ENCODE data around the gene ADCK1. TPM values are rescaled to one million over a fixed set of nuclear protein-coding genes. Genes with fewer than 3 reads are reported as not detected.
"Not testable (repeated sequence)": the region's sequence is repeated elsewhere in the genome, so short reads cannot be mapped to it uniquely, and the experiment has no call there.

ADCK1 gene
- total RNA-seq (10 to 100 TPM in 2 of 4 donors, 1 to 10 TPM in 2; 5.5 to 11.8 (median 9.8) TPM), polyA plus RNA-seq (8.0 TPM)
- long read RNA-seq, donor 1, transcript ADCK1-201 (11 exons, 2,234 nt): major isoform, 12 of 17 reads
- long read RNA-seq, donor 1, partial matches to known transcripts: 3 of 17 reads
- long read RNA-seq, donor 1, other reads (novel, unspliced or antisense): 2 of 17 reads
- long read RNA-seq, donor 2, transcript ADCK1-201 (11 exons, 2,234 nt): major isoform, 5 of 13 reads
- long read RNA-seq, donor 2, partial matches to known transcripts: 1 of 13 reads
- long read RNA-seq, donor 2, other reads (novel, unspliced or antisense): 7 of 13 reads
- long read RNA-seq, donor 3, transcript ADCK1-201 (11 exons, 2,234 nt): major isoform, 12 of 26 reads
- long read RNA-seq, donor 3, partial matches to known transcripts: 2 of 26 reads
- long read RNA-seq, donor 3, other reads (novel, unspliced or antisense): 10 of 26 reads
- long read RNA-seq, donor 4, partial matches to known transcripts: 1 of 9 reads
- long read RNA-seq, donor 4, other reads (novel, unspliced or antisense): 4 of 9 reads

- Histone ChIP-seq H3K4me3 (ENCODE audit: low read length) (peak within 1 kb of the TSS; percentile 58), H3K9me3 (ENCODE audit: control insufficient read depth, low read length) (no peaks in the 10 kb centered on the region), H3K27ac (ENCODE audit: low read length) (peak within 1 kb of the TSS; percentile 86), H3K4me1 (ENCODE audit: control insufficient read depth, insufficient read depth, low read length) (no peaks in the 10 kb centered on the region), H3K27me3 (ENCODE audit: control insufficient read depth, insufficient read depth) (no peaks in the 10 kb centered on the region)
- ATAC-seq: peak; percentile 97 to 98
- DNase-seq: peak; percentile 93 to 97 (median 96)
- intact Hi-C loops (cut with DNase I): loop anchor here in 1 of 4 donors (2.0 kb wide), 1 partner anchor 37 kb away; no protein-coding TSS in a partner anchor
- under 1% methylated on average over 66 of the region's 66 CpGs for WGBS
These were observed at the start of gene ADCK1 for GRCh38 chr14:77799863-77800730. TSS of gene ADCK1 (plus strand) at chr14:77800109. CDS start at chr14:77818979, 18,870 bp downstream.

DNA sequence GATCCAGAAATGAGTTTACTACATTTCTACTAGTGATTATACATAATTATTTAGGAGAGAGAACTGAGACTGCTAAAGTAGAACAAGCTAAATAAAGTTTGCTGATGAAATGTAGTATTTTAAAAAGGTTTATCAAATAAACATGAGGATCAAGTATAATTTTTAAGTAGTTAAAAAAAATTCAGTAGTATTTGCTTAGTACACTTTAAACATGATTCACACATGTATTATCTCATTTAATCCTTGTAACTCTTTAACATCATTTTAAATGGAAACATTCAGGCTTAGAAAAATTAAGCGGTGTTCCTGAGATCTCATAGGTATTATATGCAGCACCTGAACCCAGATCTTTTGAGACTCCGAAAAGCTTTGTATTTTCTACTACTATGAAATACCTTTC is 47.6 kb upstream of the ADCK1 start:
- Histone ChIP-seq H3K4me1 (ENCODE audit: control insufficient read depth, insufficient read depth, low read length) (peaks cover 4% of the 10 kb centered on the region), H3K27ac (ENCODE audit: low read length) (no peak overlapping the region), H3K27me3 (ENCODE audit: control insufficient read depth, insufficient read depth) (no peaks in the 10 kb centered on the region), H3K4me3 (ENCODE audit: low read length) (no peak overlapping the region), H3K9me3 (ENCODE audit: control insufficient read depth, low read length) (no peaks in the 10 kb centered on the region)
- DNase-seq (no peak), ATAC-seq (no peak)
- 96% methylated on average over 2 of the region's 2 CpGs for WGBS
- intact Hi-C loops (cut with DNase I): no loop called here

DNA sequence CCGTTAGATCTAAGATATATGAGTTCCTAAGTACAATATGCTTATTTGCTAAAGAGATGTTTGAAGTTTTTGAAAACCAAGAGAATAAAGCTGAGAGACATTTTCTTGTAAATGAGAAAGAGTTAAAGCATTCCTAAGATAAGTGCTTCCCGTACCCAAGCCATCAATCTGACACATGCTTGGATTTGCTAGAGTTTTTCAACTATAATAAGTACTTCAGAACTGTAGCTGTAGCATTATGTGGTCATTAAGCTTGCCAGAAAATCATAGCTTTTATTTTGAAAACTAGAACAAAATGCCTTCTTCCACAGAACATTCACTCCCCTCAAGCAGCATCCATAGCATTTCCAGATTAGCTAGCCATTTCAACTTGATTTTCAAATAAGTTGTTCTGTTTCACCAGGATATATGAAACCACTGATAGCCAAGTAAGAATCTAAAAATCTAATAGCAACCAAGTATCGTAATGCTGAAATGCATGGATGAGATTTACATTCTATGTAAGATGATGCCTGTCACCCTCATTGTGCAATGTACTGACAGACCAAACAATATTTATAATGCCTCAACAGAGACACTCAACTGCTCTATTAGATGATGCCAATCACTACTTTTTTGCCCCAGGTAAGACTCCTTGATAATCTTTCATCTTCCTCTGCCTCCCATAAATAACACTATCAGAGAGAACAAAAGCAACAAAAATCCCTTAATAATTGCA is 47.0 kb upstream of the ADCK1 start:
- intact Hi-C loops (cut with DNase I): no loop called here
- no peaks in the 10 kb centered on the region for H3K9me3 ChIP-seq (ENCODE audit: control insufficient read depth, low read length)
- no peak overlapping the region for H3K27ac ChIP-seq (ENCODE audit: low read length)
- peaks cover 5% of the 10 kb centered on the region for H3K4me1 ChIP-seq (ENCODE audit: control insufficient read depth, insufficient read depth, low read length)
- ATAC-seq: no peak
- WGBS: 47% methylated on average over 3 of the region's 3 CpGs
- H3K27me3 ChIP-seq (ENCODE audit: control insufficient read depth, insufficient read depth): no peaks in the 10 kb centered on the region
- H3K4me3 ChIP-seq (ENCODE audit: low read length): no peak overlapping the region
- no peak for DNase-seq

GRCh38 chr14:77760381-77761204 is 39.3 kb upstream of the ADCK1 start, which contains the start of gene SNW1:
TSS of gene SNW1 (minus strand) at chr14:77761156. CDS start at chr14:77761127, 29 bp downstream.
- under 1% methylated on average over 60 of the region's 60 CpGs for WGBS
- Histone ChIP-seq H3K27me3 (ENCODE audit: control insufficient read depth, insufficient read depth) (no peaks in the 10 kb centered on the region), H3K4me1 (ENCODE audit: control insufficient read depth, insufficient read depth, low read length) (peaks cover 10% of the 10 kb centered on the region), H3K9me3 (ENCODE audit: control insufficient read depth, low read length) (no peaks in the 10 kb centered on the region), H3K27ac (ENCODE audit: low read length) (peak within 1 kb of the TSS; percentile 95), H3K4me3 (ENCODE audit: low read length) (peak within 1 kb of the TSS; percentile 99)
- ATAC-seq (peak; percentile 97 to 98), DNase-seq (peak; percentile 94 to 97 (median 96))
- intact Hi-C loops (cut with DNase I): no loop called here

GRCh38 chr14:77761205-77761931 is 38.5 kb upstream of the ADCK1 start:
- ATAC-seq: peak; percentile 61 to 77
- Histone ChIP-seq H3K9me3 (ENCODE audit: control insufficient read depth, low read length) (no peaks in the 10 kb centered on the region), H3K4me3 (ENCODE audit: low read length) (peak overlapping the region; percentile 99), H3K27me3 (ENCODE audit: control insufficient read depth, insufficient read depth) (no peaks in the 10 kb centered on the region), H3K4me1 (ENCODE audit: control insufficient read depth, insufficient read depth, low read length) (peaks cover 8% of the 10 kb centered on the region), H3K27ac (ENCODE audit: low read length) (peak overlapping the region; percentile 95)
- peak; percentile 54 to 76 (median 58) for DNase-seq
- intact Hi-C loops (cut with DNase I): no loop called here
- 3% methylated on average over 24 of the region's 24 CpGs for WGBS

- H3K4me3 ChIP-seq (ENCODE audit: low read length): no peak overlapping the region
- DNase-seq: no peak
- no peak for ATAC-seq
- no peaks in the 10 kb centered on the region for H3K9me3 ChIP-seq (ENCODE audit: control insufficient read depth, low read length)
- H3K27me3 ChIP-seq (ENCODE audit: control insufficient read depth, insufficient read depth): no peaks in the 10 kb centered on the region
- H3K4me1 ChIP-seq (ENCODE audit: control insufficient read depth, insufficient read depth, low read length): peaks cover 4% of the 10 kb centered on the region
- H3K27ac ChIP-seq (ENCODE audit: low read length): no peak overlapping the region
- WGBS: 67% methylated on average over 1 of the region's 1 CpG
- intact Hi-C loops (cut with DNase I): loop anchor here in 1 of 4 donors (2.0 kb wide), 1 partner anchor 37 kb away; the partner anchor contains the start of gene ADCK1
These were observed 36.6 kb upstream of the ADCK1 start for GRCh38 chr14:77763316-77763715.

GRCh38 chr14:77763978-77764377 is 35.9 kb upstream of the ADCK1 start:
- ATAC-seq (no peak), DNase-seq (no peak)
- H3K4me1 ChIP-seq (ENCODE audit: control insufficient read depth, insufficient read depth, low read length): peaks cover 2% of the 10 kb centered on the region
- no peak overlapping the region for H3K27ac ChIP-seq (ENCODE audit: low read length)
- intact Hi-C loops (cut with DNase I): loop anchor here in 1 of 4 donors (2.0 kb wide), 1 partner anchor 37 kb away; the partner anchor contains the start of gene ADCK1
- no peak overlapping the region for H3K4me3 ChIP-seq (ENCODE audit: low read length)
- no peaks in the 10 kb centered on the region for H3K9me3 ChIP-seq (ENCODE audit: control insufficient read depth, low read length)
- no peaks in the 10 kb centered on the region for H3K27me3 ChIP-seq (ENCODE audit: control insufficient read depth, insufficient read depth)
- 85% methylated on average over 3 of the region's 3 CpGs for WGBS

DNA sequence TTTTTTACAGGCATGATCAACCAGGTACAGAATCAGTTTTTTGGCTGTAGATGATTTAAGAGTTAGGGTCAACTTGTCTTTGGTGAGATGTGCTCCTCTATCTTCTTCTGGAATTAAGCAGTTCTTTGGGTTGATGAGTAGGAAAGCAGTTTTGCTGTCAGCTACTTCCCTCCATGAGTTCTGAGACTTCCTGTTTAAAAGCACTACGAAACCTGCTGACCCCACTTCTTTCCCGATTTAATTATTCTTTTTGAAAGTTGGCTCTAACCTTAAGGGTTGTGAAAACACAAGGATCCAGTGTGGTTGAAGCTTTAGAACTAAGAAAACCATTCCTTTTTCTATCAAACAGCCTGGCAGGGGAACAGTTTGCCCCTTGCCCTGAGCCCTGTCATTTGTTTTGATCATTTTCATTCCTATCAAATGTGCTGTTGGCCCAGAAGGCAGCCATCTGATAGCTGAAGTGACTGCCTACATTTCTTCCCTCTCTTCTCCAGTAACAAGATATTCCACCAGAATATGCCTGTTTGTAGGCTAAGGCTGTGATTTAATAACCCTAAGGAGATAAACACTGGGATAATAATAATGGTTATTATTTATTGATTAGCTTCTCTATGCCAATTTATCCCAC is 31.4 kb upstream of the ADCK1 start:
- ATAC-seq; intact Hi-C loops (cut with DNase I); H3K4me3 ChIP-seq (ENCODE audit: low read length); H3K9me3 ChIP-seq (ENCODE audit: control insufficient read depth, low read length); H3K27me3 ChIP-seq (ENCODE audit: control insufficient read depth, insufficient read depth); H3K27ac ChIP-seq (ENCODE audit: low read length); DNase-seq; H3K4me1 ChIP-seq (ENCODE audit: control insufficient read depth, insufficient read depth, low read length): not testable (repeated sequence)
- WGBS: 55% methylated on average over 2 of the region's 2 CpGs

DNA sequence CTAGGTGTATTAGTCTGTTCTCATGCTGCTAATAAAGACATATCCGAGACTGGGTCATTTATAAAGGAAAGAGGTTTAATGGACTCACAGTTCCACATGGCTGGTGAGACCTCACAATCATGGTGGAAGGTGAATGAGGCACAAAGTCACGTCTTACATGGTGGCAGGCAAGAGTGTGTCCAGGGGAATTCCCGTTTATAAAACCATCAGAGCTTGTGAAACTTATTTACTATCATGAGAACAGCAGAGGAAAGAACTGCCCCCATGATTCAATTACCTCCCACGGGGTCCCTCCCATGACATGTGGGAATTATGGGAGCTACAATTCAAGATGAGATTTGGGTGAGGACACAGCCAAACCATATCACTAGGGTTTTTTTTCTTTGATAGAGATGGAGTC is 25.9 kb upstream of the ADCK1 start:
- H3K9me3 ChIP-seq (ENCODE audit: control insufficient read depth, low read length); H3K4me3 ChIP-seq (ENCODE audit: low read length); H3K4me1 ChIP-seq (ENCODE audit: control insufficient read depth, insufficient read depth, low read length); ATAC-seq; H3K27me3 ChIP-seq (ENCODE audit: control insufficient read depth, insufficient read depth); DNase-seq; H3K27ac ChIP-seq (ENCODE audit: low read length); intact Hi-C loops (cut with DNase I): not testable (repeated sequence)
- WGBS: 79% methylated on average over 4 of the region's 4 CpGs

Data from right cardiac atrium (tissue), 5 donors.